Measurements from ENCODE around the gene PACRG. TPM values are rescaled to one million over a fixed set of nuclear protein-coding genes. Genes with fewer than 3 reads are reported as not detected.

The PACRG gene
- total and polyA plus RNA-seq, 4 donors = 0.47 to 3.8 (median 2.4) TPM

DNA sequence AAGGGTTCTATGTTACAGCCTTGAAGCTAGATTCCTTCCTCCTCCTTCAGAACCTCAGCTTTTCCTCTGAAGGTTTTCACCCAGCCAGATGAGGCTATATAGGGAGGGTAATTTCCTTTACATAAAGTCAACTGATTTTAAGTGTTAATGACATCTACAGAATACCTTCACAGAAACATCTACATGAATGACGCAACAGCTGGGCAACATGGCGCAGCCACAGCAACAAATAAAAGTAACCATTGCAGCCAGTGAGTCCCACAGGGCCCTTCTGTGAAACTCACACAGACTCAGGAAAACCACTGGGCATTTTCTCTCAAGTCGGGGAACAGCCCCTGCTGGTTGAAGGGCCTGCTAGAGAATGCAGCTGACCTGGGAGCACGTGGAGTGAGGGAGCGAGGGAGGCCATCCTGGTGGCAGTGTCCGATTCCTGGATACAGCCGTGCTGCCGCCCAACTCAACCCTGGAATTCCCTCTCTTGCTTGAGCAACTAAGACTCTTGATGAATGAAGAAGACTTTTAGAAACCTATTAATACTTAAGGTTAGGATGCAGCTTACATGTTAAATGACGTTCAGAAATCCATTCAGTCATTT, 176.4 kb downstream of the PACRG start:
- Histone ChIP-seq H3K9me3 (ENCODE audit: control insufficient read depth in 4 of 4, low read length in 3 of 4) (no peaks in the 10 kb centered on the region), H3K27me3 (ENCODE audit: control insufficient read depth in 4 of 4, insufficient read depth in 4 of 4, low read length in 3 of 4) (no peaks in the 10 kb centered on the region), H3K4me3 (ENCODE audit: low read depth in 1 of 3, low read length in 3 of 3) (no peak overlapping the region), H3K27ac (ENCODE audit: low read depth in 1 of 2, low read length in 2 of 2) (no peak overlapping the region), H3K9ac (ENCODE audit: low read depth in 1 of 2, low read length in 2 of 2) (no peak overlapping the region), H3K36me3 (ENCODE audit: control insufficient read depth in 4 of 4, insufficient read depth in 3 of 4, low read depth in 1 of 4, low read length in 3 of 4) (no peaks in the 10 kb centered on the region), H3K4me1 (ENCODE audit: control insufficient read depth in 4 of 4, insufficient read depth in 4 of 4, low read length in 3 of 4) (no peaks in the 10 kb centered on the region)
- WGBS = 94% methylated on average over 9 of the region's 9 CpGs
- TF ChIP-seq JUND (IDR thresholded peaks at IDR 0.05) = no peak
- TF ChIP-seq EGR1 (IDR thresholded peaks at IDR 0.05; ENCODE audit: low read depth in 2 of 2) = no peak
- TF ChIP-seq, protein P1, sequence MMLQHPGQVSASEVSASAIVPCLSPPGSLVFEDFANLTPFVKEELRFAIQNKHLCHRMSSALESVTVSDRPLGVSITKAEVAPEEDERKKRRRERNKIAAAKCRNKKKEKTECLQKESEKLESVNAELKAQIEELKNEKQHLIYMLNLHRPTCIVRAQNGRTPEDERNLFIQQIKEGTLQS (IDR thresholded peaks at IDR 0.05) = no peak
- TF ChIP-seq RXRA (IDR thresholded peaks at IDR 0.05) = no peak
- no peak for TF ChIP-seq YY1 (IDR thresholded peaks at IDR 0.05)
- no peak for TF ChIP-seq FOXA2 (IDR thresholded peaks at IDR 0.05)
- TF ChIP-seq, protein P2, sequence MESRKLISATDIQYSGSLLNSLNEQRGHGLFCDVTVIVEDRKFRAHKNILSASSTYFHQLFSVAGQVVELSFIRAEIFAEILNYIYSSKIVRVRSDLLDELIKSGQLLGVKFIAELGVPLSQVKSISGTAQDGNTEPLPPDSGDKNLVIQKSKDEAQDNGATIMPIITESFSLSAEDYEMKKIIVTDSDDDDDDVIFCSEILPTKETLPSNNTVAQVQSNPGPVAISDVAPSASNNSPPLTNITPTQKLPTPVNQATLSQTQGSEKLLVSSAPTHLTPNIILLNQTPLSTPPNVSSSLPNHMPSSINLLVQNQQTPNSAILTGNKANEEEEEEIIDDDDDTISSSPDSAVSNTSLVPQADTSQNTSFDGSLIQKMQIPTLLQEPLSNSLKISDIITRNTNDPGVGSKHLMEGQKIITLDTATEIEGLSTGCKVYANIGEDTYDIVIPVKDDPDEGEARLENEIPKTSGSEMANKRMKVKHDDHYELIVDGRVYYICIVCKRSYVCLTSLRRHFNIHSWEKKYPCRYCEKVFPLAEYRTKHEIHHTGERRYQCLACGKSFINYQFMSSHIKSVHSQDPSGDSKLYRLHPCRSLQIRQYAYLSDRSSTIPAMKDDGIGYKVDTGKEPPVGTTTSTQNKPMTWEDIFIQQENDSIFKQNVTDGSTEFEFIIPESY (IDR thresholded peaks at IDR 0.05) = no peak
- no peak for TF ChIP-seq HNF4A (conservative IDR thresholded peaks at IDR 0.05)
- TF ChIP-seq SP1 (IDR thresholded peaks at IDR 0.05) = no peak
- no peak for TF ChIP-seq HNF4G (IDR thresholded peaks at IDR 0.05)
- TF ChIP-seq, protein P3, sequence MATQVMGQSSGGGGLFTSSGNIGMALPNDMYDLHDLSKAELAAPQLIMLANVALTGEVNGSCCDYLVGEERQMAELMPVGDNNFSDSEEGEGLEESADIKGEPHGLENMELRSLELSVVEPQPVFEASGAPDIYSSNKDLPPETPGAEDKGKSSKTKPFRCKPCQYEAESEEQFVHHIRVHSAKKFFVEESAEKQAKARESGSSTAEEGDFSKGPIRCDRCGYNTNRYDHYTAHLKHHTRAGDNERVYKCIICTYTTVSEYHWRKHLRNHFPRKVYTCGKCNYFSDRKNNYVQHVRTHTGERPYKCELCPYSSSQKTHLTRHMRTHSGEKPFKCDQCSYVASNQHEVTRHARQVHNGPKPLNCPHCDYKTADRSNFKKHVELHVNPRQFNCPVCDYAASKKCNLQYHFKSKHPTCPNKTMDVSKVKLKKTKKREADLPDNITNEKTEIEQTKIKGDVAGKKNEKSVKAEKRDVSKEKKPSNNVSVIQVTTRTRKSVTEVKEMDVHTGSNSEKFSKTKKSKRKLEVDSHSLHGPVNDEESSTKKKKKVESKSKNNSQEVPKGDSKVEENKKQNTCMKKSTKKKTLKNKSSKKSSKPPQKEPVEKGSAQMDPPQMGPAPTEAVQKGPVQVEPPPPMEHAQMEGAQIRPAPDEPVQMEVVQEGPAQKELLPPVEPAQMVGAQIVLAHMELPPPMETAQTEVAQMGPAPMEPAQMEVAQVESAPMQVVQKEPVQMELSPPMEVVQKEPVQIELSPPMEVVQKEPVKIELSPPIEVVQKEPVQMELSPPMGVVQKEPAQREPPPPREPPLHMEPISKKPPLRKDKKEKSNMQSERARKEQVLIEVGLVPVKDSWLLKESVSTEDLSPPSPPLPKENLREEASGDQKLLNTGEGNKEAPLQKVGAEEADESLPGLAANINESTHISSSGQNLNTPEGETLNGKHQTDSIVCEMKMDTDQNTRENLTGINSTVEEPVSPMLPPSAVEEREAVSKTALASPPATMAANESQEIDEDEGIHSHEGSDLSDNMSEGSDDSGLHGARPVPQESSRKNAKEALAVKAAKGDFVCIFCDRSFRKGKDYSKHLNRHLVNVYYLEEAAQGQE (IDR thresholded peaks at IDR 0.05) = no peak
- TF ChIP-seq NR2F2 (IDR thresholded peaks at IDR 0.05) = no peak
- TF ChIP-seq TAF1 (conservative IDR thresholded peaks at IDR 0.05) = no peak
- no peak for TF ChIP-seq FOXA1 (IDR thresholded peaks at IDR 0.05)
- TF ChIP-seq, protein P4, sequence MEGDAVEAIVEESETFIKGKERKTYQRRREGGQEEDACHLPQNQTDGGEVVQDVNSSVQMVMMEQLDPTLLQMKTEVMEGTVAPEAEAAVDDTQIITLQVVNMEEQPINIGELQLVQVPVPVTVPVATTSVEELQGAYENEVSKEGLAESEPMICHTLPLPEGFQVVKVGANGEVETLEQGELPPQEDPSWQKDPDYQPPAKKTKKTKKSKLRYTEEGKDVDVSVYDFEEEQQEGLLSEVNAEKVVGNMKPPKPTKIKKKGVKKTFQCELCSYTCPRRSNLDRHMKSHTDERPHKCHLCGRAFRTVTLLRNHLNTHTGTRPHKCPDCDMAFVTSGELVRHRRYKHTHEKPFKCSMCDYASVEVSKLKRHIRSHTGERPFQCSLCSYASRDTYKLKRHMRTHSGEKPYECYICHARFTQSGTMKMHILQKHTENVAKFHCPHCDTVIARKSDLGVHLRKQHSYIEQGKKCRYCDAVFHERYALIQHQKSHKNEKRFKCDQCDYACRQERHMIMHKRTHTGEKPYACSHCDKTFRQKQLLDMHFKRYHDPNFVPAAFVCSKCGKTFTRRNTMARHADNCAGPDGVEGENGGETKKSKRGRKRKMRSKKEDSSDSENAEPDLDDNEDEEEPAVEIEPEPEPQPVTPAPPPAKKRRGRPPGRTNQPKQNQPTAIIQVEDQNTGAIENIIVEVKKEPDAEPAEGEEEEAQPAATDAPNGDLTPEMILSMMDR (IDR thresholded peaks at IDR 0.05; ENCODE audit: low read depth, low read length, missing input control) = no peak
- no peak for TF ChIP-seq RAD21 (IDR thresholded peaks at IDR 0.05)
- no peak for TF ChIP-seq GABPA (IDR thresholded peaks at IDR 0.05 in 1 of 2, conservative IDR thresholded peaks at IDR 0.05 in 1 of 2)
- TF ChIP-seq, protein P5, sequence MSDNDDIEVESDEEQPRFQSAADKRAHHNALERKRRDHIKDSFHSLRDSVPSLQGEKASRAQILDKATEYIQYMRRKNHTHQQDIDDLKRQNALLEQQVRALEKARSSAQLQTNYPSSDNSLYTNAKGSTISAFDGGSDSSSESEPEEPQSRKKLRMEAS (IDR thresholded peaks at IDR 0.05) = no peak
- no peak for DNase-seq (ENCODE audit: low spot score)
